Astrocyte of the hippocampus (primary cell): ENCODE measurements around the gene HRCT1.

Experiments used
- DNase-seq: peaks from one replicate; pipeline ENCODE4 v3.0.0; 2011; ENCODE audit warnings: low read depth, low spot score

The HRCT1 gene

GRCh38 chr9:35940458-35941407 is 34.7 kb downstream of the HRCT1 start:
- no peak for DNase-seq

GRCh38 chr9:35942286-35942685 is 36.3 kb downstream of the HRCT1 start:
- no peak for DNase-seq

DNA sequence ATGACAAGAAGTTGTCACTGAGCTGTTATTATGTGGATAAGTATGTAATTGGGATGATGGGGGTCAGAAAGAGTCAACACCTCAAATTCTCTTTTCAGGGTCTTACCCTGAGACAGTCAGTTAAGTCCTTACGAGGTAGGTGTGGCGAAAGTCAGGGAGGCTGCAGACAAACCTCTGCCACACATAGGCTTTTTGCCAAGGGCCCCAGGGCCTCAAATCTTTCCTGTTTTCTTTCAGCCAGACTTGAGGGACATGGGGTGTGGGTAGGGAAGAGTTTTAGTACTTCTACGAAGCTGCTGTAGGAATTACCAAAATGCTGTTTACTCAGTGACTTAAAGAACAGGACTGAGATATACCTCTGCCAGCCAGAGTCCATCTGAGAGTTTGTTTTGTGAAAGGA is 38.2 kb downstream of the HRCT1 start:
- no peak for DNase-seq

DNA sequence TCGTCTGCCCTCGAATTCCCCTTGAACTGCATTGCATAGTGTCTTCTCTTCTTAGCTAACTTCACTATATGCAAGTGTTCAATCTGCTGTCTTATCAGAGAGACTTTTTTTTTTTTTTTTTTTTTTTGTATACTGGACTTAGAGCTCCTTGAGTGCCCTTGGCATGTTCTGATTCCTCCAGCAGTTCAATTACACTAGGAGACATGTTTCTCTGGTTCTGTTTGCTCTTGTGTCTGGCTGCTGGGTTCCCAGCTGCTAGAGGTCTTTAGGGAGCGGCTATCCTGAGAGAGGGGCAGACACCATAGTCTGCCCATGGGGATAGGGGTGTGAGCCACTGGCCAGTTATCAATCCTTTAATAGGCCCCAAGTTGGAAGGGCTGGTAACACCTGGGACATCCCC is 38.8 kb downstream of the HRCT1 start:
- DNase-seq: no peak

DNA sequence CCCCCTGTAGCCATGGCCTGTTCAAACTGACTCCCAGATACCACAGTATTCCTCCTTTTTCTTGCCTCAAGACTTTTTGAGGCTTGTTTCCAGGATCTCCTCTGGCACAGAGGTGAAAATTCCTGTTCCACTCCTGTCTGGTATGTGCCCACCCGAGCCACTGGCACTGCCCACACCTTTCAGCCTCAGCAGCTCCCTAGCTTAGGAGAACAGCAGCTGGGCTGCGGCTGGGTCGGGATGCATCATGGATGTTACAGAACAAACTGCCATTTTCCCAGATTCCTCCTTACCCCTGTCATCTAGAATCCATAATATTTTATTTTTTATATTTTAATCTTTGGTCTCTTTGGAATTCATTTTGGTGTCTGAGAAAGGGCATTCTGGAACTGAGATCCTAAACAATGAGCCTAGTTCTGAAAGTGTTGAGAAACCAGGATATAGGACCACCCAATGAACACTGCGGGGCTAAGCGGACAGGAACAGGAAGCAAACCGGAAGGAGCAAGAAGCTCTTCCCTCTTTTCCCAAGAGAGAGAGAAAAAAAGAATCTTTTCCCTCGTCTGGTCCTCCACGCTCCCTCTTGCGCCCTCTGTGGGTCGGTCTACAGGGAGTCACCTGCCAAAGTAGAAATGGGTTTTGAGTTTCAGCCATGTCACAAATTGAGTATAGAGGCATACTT is 39.5 kb downstream of the HRCT1 start:
- DNase-seq: peak; percentile 85

DNA sequence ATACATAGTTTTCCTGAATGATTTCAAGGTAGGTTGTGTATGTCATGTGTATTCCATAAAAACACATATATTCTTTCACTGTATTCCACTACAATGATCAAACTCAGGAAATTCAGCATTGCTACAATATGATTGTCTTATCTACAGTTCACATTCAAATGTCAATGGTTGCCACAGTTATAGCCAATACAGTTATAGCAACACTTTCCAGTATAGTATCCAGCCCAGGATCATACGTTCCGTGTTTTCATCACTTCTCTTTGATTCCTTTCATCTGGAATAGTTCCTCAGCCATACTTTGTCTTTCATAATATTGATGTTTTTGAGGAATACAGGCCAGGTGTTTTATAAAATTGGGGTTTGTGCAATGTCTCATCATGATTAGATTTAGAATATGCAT is 42.4 kb downstream of the HRCT1 start:
- no peak for DNase-seq

- DNase-seq: no peak
These were observed 42.9 kb downstream of the HRCT1 start for GRCh38 chr9:35948901-35949318.

DNA sequence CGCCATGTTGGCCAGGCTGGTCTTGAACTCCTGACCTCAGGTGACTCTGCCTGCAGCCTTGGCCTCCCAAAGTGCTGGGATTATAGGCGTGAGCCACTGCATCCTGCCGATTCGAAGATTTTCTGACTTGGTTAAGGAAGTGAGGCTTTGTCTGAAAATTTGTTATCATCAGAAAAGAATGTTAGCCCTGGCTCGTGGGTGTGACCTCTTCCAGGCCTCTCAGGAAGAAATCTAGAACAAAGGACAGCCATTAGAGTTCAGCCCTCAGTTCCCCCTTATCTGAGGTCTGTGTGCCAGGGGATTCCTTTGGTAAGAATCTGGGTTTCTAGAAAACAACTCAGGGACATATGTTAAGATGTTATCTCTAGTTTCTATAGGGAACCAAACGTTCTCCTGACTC is 45.7 kb downstream of the HRCT1 start:
- DNase-seq: peak; percentile 52

DNA sequence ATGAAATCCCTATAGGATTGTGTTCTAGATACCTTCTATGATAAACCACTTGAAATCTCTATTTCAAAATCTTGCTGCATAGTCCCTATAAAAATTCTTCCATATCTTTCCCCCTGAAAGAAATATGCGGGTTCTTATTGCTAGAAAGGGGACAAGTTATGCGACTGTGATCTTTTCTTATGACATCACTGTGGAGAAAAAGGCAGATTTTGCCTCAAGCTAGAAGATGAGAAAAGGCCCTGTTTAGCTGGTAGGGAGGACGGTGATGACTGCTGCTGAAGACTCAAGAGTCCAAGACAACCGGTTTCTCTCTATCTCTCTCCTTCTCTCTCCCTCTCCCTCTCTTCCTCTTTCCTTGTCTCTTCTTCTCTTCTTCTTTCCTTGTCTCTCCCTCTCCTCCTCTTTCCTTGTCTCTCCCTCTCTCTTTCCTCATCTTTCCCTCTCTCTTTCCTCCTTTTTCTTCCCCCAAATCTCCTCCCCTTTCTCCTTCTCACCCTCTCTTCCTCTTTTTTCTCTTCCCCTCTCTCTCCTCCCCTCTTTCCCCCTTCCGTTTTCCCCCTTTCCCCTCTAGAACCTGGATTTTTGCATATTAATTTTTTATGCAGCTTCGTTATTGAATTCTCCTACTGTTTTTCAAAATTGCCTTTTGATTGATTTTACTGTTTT is 46.7 kb downstream of the HRCT1 start:
- no peak for DNase-seq

- peak; percentile 85 for DNase-seq
These were observed 49.0 kb downstream of the HRCT1 start for GRCh38 chr9:35954942-35955546.

- no peak for DNase-seq
These were observed 50.6 kb downstream of the HRCT1 start for GRCh38 chr9:35956651-35957050.
